HK-2 (cell line): ENCODE data around the gene PRSS36.
A peak's percentile ranks its signal among the peaks of the same experiment; 100 is the strongest.
"Not testable (repeated sequence)": the region's sequence is repeated elsewhere in the genome, so short reads cannot be mapped to it uniquely, and the experiment has no call there.

Experiments
- DNase-seq: peaks from one replicate; pipeline ENCODE4 v3.0.0-alpha.2; 2018; ENCODE audit not compliant: unreplicated experiment

PRSS36 gene

DNA sequence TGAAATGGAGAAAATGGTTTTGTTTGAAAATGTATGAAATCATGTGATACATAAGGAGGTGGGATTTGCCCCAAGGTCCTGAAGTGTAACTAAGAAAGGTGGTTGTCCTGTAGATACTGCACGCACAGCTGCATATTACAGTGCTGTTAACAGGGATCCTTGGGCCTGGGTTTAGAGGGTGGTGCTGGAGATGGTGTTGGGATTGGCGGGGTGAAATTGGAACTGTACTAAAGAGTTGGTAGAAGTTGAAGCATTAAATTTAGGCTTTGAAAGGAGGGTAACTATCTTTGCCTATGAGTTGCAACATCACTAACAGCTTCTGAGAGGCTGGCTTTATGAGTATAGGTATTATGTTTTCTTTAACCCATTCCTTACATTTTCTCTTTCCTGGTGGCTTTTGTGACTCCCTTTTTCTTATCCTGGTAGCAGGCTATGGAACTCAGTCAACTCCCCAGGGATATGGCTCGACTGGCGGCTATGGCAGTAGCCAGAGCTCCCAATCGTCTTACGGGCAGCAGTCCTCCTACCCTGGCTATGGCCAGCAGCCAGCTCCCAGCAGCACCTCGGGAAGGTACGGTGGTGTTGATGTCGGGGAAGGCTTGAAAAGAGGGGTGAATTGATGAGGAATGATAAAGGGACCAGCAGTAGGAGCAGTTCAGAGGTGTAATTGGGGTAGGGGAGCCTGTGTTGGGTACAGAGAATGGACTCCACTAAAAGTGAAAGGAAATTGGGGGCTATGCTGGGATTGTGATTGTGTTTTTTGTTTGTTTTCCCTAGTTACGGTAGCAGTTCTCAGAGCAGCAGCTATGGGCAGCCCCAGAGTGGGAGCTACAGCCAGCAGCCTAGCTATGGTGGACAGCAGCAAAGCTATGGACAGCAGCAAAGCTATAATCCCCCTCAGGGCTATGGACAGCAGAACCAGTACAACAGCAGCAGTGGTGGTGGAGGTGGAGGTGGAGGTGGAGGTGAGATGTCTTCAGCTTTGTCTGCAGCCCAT lies 33.9 kb upstream of the PRSS36 start:
- DNase-seq: no peak

DNA sequence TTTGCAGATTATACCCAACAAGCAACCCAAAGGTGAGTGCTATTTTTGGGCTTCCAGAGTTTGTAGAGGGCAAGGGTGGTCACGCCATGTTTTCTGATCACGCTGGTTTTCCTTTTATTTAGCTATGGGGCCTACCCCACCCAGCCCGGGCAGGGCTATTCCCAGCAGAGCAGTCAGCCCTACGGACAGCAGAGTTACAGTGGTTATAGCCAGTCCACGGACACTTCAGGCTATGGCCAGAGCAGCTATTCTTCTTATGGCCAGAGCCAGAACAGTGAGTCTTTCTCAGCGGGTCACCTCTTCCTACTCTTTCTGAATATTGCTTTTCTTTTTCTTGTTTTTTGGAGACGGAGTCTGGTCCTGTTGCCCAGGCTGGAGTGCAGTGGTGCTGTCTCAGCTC lies 32.5 kb upstream of the PRSS36 start:
- DNase-seq: no peak

DNA sequence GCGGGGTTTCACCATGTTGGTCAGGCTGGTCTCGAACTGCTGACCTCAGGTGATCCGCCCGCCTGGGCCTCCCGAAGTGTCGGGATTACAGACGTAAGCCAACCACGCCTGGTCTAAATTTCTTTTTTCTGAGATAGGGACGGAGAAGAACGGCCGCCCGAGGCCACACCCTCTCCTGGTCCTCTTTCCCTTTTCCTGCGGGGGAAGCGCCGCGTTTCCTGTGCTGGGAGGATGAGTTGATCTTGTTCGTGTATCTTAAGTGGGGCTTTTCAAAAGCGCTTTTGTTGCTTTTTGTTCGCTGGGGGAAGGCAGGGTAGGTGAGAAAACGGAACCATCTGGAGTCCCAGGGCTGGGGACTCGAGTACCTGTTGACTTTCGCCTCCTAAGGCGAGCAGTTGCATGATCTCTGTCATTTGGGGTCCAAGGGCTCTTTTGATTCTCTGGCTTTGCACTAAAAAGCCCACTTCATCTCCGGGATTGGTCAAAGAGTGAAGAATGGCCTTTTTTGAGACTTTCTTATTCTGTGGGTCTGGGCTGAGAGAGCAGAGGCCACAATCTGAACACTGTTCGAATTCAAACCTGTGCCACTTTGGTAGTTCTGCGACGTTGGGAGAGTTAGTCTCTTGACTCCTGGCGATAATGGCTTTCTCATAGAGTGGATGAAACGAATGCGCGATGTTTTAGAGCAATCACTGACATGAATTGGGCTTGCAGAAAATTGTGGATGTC lies 31.4 kb upstream of the PRSS36 start:
- peak; percentile 63 for DNase-seq

DNA sequence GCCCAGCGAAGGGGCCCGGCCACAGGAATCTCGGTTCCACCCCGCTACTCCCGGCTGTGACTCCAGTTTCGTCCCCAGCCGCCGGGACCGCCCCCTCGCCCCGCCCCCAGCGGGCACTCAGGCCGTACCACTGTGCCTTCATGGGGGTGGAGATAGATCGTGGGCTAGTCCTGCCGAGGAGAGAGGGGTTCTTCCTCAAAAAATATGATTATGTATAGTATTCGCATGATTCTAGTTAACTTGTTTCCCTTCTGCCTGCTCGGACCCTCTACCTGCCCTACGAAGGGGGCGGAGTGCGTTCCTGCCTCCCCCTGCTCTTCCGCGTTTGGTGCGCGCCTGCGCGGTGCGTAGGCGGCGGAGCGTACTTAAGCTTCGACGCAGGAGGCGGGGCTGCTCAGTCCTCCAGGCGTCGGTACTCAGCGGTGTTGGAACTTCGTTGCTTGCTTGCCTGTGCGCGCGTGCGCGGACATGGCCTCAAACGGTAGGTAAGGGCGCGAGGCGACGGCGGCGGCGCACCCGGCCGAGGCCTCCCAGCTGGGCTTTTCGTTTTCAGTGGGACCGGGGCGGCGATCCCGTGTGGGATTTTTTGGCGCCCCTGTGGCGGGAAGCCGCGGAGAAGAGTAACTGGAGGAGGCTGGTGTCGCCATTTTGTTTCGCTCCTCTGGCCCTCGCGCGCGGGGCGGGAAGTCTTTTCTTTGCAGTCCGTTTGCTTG lies 30.0 kb upstream of the PRSS36 start, which contains the start of gene FUS:
Gene FUS (plus strand): TSS at position 393 of the 713 bp plus-strand sequence. CDS start 76 bp downstream, at position 469.
- DNase-seq: peak; percentile 94

DNA sequence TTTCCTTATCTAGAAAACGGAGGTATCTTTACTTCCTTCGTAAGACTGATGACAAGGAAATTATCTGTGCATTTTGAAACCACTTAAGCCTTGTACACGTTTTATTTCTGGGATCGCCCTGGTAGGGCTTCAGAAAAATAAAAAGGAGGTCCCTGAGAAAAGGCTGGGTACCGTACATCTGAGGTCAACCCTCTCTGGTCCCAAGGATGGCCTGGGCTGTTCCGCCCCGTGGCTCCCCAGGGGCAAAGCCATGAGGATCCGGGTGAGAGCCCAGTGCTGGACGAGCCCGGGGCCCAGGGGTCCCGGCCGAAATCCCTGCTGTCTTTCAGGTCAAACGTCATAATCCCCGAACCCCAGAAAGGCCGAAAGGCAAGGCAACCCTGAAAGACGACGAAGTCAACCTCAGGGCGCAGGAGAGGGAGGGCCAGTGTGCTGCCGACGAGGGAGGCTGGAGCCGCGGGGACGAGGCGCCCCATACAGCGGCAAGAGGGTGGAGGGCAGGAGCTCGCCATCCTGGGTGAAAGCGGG lies 29.4 kb upstream of the PRSS36 start:
- DNase-seq: no peak

DNA sequence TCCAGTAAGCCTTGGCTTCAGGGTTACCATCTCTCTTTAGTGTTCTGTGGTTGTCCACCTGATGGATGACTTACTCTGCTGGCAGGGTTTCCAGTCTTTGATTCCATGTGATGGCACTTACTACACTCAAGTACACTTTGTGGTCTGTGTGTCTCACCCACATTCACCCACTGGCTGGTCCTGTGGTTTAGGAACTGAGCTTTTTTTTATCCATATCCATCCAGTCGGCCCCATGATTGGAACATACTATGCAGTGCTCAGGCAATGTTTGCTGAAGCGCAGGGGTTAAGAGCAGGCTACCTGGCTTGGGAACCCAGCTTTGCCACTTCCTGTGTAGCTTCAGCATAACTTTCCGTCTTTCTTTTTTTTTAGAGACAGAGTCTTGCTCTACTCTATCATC lies 27.3 kb upstream of the PRSS36 start:
- DNase-seq: peak; percentile 92

DNA sequence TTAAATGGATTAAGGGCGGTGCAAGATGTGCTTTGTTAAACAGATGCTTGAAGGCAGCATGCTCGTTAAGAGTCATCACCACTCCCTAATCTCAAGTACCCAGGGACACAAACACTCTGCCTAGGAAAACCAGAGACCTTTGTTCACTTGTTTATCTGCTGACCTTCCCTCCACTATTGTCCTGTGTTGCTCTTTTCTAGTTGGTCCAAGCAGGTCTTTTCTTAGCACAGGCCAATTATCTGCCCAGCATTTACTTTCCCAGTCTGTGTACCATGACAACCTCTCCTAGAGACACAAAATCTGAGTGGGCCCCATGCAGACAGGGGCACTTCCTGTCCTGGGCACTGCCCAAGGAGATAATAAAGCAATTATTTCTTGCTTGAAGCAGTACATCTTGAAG lies 20.2 kb upstream of the PRSS36 start:
- DNase-seq: not testable (repeated sequence)

DNA sequence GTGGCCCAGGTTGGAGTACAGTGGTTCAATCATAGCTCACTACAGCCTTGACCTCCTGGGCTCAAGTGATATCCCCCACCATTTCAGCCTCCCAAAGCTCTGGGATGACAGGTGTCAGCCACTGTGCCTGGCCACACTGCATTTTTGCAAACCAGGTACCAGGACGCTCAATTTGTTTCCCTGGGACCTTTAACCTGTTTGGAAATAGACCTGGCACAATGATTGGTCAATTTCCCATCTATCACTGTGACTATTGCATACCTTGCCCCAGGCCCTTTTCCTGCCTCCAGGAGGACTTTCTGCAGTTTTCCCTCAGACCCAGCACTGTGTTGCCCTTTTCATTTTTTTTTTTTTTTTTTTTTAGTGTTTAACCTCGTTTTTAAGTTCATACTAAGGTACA lies 19.0 kb upstream of the PRSS36 start:
- no peak for DNase-seq

DNA sequence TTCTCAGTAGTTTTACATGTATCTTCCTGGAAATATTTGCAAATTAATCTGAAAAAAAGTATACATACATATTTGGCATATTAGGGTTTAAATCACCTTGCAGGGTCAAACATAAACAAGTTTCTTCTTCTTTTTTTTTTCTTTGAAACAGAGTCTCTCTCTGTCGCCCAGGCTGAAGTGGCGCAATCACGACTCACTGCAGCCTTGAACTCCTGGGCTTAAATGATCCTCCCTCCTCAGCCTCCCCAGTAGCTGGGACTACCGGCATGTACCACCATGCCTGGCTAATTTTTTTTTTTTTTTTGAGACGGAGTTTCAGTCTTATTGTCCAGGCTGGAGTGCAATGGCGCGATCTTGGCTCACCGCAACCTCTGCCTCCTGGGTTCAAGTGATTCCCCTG lies 17.4 kb upstream of the PRSS36 start:
- DNase-seq: no peak

DNA sequence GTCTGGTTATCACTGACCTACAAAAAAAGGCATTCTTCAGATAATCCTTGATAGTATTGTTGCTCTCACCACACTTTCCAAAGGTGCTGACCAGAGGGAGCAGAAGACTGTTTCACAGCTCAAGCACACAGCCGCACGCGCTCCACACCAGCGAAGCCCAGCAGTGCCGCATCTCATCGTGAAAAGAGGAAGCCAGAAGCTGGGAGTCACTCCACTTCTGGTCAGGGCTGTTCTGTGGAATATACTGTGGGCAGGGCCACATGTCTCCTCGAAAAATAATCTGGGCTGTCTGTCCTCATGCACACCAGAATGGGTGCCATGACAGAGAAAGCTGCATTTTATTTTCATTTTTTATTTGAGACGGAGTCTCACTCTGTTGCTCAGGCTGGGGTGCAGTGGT lies 7.3 kb upstream of the PRSS36 start:
- DNase-seq: no peak

DNA sequence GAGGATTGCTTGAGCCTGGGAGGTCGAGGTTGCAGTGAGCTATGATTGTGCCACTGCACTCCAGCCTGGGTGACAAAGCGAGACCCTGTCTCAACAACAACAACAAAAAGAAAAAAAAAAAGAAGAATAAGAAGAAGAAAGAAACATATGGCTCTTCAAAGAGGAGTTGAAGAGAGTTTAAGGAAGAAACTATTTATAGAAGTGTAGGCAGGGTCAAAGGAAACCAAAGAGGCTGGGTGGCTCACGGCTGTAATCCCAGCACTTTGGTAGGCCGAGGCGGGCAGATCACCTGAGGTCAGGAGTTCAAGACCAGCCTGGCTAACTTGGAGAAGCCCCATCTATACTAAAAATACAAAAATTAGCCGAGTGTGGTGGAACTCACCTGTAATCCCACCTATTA lies 1.1 kb upstream of the PRSS36 start:
- DNase-seq: not testable (repeated sequence)

DNA sequence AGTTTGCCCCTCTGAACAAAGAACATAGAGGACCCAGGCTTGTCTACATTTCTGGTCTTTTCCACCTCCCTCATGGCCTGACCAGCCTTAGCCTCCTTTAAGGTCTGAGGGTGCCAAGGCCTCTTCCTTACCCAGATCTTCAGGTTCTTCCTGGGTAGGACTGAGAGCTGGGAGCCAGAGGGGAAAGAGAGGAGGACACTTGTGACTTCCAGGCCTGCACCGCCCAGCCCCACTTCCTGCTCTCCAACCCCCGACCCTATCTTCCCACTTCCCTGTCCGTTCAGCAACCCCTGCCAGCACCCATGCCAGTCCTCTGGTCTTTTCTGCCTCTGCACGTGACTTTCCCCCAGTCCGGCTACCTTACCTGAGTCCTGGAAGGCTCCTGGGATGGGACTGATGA lies 534 bp downstream of the PRSS36 start:
- no peak for DNase-seq

DNA sequence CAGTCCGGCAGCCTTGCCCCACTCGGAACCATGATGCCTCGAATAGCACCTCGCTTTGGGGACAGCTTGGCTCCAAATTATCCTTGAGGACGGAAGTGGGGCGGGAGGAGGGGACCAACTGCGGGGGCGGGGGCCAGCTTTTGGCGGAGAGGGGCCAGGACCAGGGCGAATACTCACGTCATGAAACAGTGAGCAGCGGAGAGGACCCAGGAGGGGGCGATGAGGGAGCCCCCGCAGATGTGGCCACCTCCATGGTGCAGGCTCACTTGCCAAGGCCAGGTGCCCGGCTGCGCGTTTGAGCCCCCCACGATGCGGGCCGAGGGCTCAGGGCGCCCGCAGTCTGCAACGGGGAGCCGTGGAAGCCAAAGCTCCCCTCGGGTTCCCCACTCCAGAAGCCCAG lies 970 bp downstream of the PRSS36 start:
- no peak for DNase-seq

DNA sequence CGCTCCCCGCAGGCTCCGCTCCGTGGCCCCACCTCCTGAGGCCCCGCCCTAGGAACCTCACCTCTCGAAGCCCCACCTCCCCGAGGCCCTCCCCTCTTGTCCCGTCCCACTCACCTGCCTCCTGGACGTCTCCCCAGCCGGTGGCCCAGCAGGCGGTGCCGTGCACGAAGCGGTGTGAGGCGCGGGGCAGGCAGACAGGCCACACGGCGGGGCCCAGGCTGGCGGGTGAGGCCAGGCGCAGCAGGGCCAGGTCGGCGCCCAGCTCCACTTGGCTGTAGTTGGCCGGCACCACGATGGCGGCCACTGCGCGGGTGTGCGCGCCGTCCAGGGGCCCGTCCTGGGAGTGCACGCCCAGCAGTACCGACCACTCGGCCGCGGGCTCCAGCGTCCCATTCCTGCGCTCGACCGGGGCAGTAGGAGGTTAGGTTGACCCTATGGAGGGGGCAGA lies 1.6 kb downstream of the PRSS36 start:
- DNase-seq: no peak

DNA sequence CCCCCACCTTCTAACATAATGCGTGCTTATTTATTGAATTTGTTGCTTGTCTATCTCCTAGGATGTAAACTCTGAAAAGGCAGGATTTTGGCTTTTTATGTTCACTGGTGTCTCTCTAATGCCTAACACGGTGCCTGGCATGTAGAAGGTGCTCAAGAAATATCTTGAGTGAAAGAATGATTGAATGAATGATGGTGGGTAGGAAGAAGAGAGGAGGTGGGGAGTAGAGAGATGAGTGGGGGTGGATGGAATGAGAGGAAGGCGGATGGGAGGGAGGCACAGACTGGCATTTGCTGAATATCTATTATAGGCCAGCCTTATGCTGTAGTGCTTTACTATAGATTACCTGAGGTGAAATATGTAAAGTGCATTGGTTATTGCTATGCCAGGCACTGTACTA lies 2.3 kb downstream of the PRSS36 start:
- DNase-seq: no peak

DNA sequence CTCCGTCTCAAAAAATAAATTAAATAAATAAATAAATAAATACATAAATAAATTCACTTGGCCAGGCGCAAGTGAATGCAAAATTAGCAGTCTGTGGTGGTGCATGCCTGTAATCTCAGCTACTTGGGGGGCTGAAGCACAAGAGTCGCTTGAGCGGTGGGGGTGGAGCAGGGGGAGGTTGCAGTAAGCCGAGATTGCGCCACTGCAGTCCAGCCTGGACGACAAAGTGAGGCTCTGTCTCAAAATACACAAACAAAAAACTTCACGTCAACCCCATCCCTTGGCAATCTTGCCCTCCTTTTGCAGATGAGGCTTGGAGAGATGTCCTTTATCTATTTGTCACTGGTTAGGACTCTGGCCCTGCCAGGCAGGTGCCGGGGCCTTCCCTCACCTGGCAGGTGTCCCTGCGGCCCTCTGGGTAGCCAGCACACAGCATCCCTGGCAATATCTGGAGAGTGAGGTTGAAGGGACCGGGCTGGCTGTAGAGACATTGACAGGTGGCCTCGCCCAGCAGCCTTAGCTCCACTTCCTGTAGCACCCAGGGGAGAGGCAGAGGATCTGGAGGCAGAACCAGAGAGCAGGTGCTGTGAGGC lies 4.4 kb downstream of the PRSS36 start:
- no peak for DNase-seq

DNA sequence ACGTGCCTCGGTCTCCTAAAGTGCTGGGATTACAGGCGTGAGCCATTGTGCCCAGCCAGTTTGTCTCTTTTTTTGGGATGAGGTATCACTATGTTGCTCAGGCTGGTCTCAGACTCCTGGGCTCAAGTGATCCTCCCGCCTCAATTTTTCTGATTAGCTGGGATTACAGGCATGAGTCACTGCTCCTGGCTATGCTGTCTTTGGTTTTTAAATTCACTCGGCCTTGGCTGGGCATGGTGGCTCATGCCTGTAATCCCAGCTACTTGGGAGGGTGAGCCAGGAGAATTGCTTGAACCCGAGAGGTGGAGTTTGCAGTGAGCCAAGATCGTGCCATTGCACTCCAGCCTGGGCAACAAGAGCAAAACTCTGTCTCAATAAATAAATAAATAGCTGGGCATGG lies 5.4 kb downstream of the PRSS36 start:
- DNase-seq: not testable (repeated sequence)

DNA sequence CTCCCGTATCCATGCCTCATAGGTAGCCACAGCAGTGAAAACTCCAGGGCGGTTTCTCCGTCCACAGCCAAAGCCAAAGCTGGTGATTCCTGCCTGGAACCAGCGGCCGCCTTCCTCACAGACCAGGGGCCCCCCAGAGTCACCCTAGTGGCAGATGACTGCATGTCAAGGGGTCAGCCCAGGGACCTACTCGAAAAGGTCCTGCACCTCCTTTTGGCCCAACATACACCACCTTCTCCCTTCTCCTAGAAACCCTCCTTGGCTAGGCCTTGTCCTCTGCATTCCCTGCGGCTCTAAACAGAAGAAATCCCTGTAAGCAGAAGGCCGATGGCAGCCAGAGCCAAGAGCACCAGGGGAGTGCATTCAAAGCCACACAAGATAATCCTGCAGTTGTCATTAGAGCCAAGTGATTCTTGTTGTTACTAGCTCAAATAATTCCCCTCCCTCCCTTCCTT lies 6.1 kb downstream of the PRSS36 start:
- DNase-seq: no peak

DNA sequence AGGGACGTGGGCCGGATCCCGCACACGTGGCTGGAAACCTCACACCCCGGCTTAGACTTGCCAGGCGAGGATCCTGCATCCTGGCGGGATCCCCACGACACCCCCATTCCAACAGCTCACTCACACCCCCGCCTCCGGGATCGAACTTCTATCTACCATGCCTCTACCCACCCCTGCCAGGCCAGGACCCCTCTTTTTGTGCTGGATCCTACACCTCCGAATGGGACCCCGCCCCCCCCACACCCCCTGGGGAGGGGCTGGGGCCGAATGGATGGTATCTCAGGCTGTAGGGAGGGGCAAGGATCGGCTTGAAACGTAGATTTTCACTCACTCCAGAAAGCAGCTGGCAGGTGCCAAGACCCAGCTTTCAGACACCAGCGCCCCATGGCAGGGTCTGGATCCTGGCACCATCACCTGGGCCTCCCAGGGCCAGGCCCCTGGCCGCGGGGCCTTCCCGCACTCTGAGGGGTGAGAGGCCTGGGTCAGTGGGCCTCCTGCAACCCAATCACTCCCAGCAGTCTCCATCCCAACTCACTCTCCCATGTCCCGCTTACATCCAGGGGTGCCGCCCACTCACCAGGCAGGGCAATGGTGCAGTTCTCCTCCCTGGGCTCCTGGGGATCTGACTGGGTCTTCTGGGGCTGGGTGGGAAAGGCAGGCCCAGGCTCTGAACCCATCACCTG lies 6.7 kb downstream of the PRSS36 start:
- DNase-seq: no peak

DNA sequence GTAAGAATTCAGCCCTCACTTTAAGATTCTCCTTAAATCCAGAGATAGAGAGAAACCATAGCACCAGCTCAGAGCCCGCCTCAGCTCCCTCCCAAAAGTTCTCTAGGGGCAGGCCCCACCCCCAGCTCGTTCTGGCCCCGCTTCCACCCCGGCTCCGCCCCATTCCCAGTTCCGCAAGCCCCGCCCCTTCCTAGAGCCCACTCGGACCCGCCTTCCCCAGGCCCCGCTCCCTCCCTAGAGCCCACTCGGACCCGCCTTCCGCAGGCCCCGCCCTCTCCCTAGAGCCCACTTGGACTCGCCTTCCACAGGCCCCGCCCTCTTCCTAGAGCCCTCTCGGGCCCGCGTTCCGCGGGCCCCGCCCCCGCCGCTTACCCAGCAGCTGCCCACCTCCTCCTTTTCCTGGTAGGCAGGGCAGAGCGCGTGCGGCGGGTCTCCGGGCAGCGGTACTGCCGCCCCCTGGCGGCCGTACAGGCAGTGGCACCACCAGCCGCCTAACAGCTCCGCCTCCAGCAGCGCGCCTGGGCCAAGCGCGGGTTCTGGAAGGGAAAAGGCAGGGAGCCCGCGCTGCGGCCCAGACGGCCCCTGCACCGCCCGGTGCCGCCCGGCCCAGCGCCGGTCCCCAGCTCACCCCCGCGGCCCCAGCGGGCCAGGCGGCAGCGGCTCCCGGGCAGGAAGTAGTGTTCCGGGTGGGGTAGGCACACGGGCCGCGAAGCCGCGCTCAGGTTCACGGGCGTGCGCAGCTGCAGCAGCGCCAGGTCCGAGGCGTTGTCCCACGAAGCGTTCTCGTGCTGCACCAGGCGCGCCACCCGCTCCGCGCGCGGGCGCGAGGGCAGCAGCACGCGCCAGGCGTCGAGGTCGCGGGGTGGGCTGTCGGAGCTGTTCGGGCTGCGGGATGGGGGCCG lies 7.5 kb downstream of the PRSS36 start:
- peak; percentile 100 for DNase-seq
